ENCODE measurements around the gene E2F4. TPM values are rescaled to one million over a fixed set of nuclear protein-coding genes. Genes with fewer than 3 reads are reported as not detected.
A peak's percentile ranks its signal among the peaks of the same experiment; 100 is the strongest.

Gene E2F4
- total RNA-seq, 1 experiment from 2014 or later = 141 TPM

DNA sequence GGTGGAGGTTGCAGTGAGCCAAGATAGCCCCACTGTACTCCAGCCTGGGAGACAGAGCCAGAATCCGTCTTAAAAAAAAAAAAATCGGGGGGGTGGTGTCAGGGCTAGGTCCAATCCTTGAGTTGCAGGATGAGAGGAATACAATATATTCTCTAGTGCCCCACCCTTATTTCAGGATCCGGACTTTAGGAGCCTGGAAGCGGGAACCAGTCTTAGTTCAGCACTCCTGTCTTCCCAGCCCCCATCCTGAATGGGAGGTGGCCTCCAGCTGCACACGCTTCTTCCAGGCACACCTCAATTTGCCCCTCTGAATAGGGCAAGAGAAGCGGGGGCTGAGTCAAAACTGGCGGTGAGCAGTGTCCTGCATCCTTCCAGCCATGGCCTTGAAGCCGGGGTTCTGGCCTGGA is 53.7 kb downstream of the E2F4 start:
- H3K36me3 ChIP-seq = no peaks in the 10 kb centered on the region
- H3K27ac ChIP-seq = peak overlapping the region; percentile 67
- no peaks in the 10 kb centered on the region for H3K9me3 ChIP-seq (replicated peaks)
- H3K4me3 ChIP-seq = peak overlapping the region; percentile 72
- peaks cover 38% of the 10 kb centered on the region for H3K4me1 ChIP-seq
- H3K27me3 ChIP-seq = no peaks in the 10 kb centered on the region
- DNase-seq = no peak

DNA sequence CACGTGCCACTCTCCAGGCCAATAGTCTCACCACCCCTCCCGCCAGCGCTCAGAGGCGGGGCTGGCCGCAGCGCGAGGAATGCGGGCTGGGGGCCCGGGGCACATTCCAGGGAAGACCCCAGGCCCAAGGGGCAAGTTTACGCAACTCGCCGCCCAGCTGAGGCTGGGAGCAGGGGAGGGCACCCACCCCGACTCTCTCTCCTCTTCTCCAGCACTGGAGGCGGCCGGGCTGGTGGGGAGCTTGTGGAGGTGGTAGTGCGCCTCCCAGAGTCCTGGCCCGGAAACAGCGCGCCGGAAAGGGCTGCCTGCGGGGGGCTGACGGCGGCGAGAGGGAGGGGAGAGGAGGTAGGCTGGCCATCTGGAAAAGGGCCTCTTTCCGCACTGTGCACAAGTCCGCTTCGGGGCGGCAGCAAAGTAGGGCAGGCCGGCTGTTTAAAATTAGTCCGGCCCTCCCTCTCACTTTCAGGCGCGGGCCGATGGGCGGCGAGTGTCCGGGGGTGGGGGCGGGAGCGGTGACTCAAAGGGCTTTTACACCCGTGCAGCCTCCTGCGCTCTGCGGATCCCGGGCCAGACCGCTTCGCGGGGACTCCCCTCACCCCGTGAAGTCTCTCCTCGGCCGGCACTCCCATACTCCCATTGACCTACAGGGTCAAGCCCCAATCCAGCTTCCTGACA is 54.3 kb downstream of the E2F4 start:
- peak overlapping the region; percentile 72 for H3K4me3 ChIP-seq
- peak; percentile 92 for DNase-seq
- peaks cover 34% of the 10 kb centered on the region for H3K4me1 ChIP-seq
- H3K27me3 ChIP-seq = no peaks in the 10 kb centered on the region
- H3K36me3 ChIP-seq = no peaks in the 10 kb centered on the region
- no peaks in the 10 kb centered on the region for H3K9me3 ChIP-seq (replicated peaks)
- H3K27ac ChIP-seq = peak overlapping the region; percentile 67

DNA sequence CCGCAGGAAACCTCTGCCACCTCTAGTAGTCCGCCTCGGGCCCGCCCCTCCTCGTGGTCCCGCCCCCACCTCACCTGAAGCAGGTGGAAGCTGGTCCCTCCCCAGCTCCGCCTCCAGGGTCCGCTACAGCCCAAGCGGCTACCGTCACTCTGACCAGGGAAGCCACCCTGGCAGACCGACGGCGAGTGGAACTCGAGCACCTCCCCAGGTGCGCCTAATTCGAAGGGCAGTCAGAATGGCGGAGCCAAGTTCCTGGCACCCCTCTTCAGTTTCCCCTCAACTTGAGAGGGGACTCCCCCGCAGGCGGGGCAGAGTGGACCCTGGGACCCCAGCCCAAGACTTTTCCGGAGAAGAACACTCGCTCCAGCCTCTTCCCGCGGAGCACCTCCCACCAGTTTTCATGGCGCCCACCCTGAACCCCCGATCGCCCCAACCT is 54.8 kb downstream of the E2F4 start:
- H3K4me3 ChIP-seq = peak overlapping the region; percentile 72
- peak; percentile 21 to 45 for DNase-seq
- no peaks in the 10 kb centered on the region for H3K36me3 ChIP-seq
- H3K27me3 ChIP-seq = no peaks in the 10 kb centered on the region
- no peaks in the 10 kb centered on the region for H3K9me3 ChIP-seq (replicated peaks)
- H3K27ac ChIP-seq = no peak overlapping the region; the same call in 1 of the 2 replicates
- peaks cover 30% of the 10 kb centered on the region for H3K4me1 ChIP-seq

DNA sequence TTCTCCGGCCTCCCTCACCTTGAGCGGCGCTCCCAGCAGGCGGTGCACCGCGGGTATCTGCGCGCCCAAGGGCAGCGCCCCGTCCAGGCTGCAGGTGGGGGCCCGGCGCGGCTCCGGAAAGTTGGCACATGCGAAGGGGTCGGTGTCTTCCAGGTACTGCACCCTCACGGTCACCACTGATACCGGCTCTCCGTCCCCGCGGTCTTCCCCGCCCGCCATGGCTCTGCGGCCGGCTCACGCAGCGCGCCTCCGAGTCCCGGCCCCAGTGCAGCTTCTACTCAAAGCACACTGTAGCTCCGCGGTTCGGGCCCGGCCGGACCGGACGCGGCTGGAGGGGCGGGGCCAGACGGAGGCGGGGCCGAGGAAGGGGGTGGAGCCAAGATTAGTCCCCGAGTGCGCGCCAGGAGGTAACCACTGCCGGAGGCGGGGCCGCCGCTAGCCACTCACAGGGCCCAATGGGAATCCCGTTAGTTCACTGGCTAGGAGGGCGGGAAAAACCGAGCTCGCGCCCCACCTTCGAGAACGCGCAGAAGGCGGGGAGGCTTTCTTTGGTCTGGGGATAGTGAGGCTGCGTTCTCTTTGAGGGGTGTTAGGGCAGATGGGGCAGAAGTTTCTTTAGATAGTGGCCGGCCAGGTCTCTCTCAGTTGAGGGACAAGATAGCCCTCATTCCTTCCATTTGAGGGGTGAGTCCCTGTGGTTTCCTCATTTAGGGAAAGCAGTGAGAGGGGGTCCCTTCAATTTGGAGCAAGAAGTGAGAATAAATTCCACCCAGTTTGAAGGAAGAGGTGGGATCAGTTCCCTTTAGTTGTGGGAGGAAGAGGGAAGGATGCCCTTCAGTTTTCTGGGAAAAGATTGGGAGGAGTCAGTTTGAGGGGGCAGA is 55.5 kb downstream of the E2F4 start, which contains the start of gene FHOD1:
Gene FHOD1, minus strand, starts transcription at position 290 of the 881 bp plus-strand sequence. Its CDS starts 71 bp downstream, at position 219.
- no peaks in the 10 kb centered on the region for H3K27me3 ChIP-seq
- H3K27ac ChIP-seq = peak within 1 kb of the TSS; percentile 67; the same call in 1 of the 2 replicates
- DNase-seq = peak; percentile 98
- H3K4me1 ChIP-seq = peaks cover 30% of the 10 kb centered on the region
- H3K36me3 ChIP-seq = no peaks in the 10 kb centered on the region
- H3K9me3 ChIP-seq (replicated peaks) = no peaks in the 10 kb centered on the region
- peak within 1 kb of the TSS; percentile 72 for H3K4me3 ChIP-seq

DNA sequence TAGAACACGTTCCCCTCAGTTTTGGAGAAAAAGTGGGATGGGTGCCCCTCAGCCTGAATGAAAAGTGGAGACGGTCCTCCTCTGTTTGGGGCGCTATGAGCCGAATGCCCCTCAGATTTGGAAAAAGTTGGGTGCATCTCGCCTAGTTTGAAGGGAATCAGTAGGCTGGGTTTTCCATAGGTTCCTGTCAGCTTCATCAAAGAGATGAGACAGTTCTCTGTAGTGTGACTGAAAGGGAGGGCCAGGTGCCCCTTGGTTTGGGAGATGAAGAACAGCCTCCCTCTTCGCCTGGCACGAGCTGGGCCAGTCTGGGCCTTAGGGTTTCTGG is 56.1 kb downstream of the E2F4 start:
- peaks cover 30% of the 10 kb centered on the region for H3K4me1 ChIP-seq
- no peaks in the 10 kb centered on the region for H3K27me3 ChIP-seq
- peak in 1 of 2 experiments; percentile 66 for DNase-seq
- H3K27ac ChIP-seq = peak overlapping the region; percentile 18; the same call in 1 of the 2 replicates
- H3K9me3 ChIP-seq (replicated peaks) = no peaks in the 10 kb centered on the region
- H3K36me3 ChIP-seq = no peaks in the 10 kb centered on the region
- H3K4me3 ChIP-seq = peak overlapping the region; percentile 72

Other genes starting within 250 kb of the E2F4 start
- gene CES3, start 230.9 kb upstream of the E2F4 start, total RNA-seq (2014; rRNA removed; shearing (Covaris generic)) = 0.08 TPM in 2 replicates
- gene CES4A, start 203.6 kb upstream of the E2F4 start, total RNA-seq (2014; rRNA removed; shearing (Covaris generic)) = not detected in 2 replicates
- 136 and 151 TPM in 2 replicates for gene CBFB, start 163.0 kb upstream of the E2F4 start, total RNA-seq (2014; rRNA removed; shearing (Covaris generic))
- 39.5 and 45.2 TPM in 2 replicates for gene PHAF1, start 82.2 kb upstream of the E2F4 start, total RNA-seq (2014; rRNA removed; shearing (Covaris generic))
- 13.1 and 14.6 TPM in 2 replicates for gene B3GNT9, start 41.2 kb upstream of the E2F4 start, total RNA-seq (2014; rRNA removed; shearing (Covaris generic))
- 4.8 and 6.1 TPM in 2 replicates for gene TRADD, start 32.2 kb upstream of the E2F4 start, total RNA-seq (2014; rRNA removed; shearing (Covaris generic))
- gene FBXL8, start 32.2 kb upstream of the E2F4 start, total RNA-seq (2014; rRNA removed; shearing (Covaris generic)) = 4.0 and 5.7 TPM in 2 replicates
- gene HSF4, start 27.4 kb upstream of the E2F4 start, total RNA-seq (2014; rRNA removed; shearing (Covaris generic)) = 2.8 and 4.9 TPM in 2 replicates
- gene NOL3, start 21.6 kb upstream of the E2F4 start, total RNA-seq (2014; rRNA removed; shearing (Covaris generic)) = 13.3 and 14.1 TPM in 2 replicates
- 20.5 and 23.8 TPM in 2 replicates for gene MATCAP1, start 8.2 kb upstream of the E2F4 start, total RNA-seq (2014; rRNA removed; shearing (Covaris generic))
- 1.5 and 2.0 TPM in 2 replicates for gene EXOC3L1, start 2.0 kb upstream of the E2F4 start, total RNA-seq (2014; rRNA removed; shearing (Covaris generic))
- gene ELMO3, start 7.0 kb downstream of the E2F4 start, total RNA-seq (2014; rRNA removed; shearing (Covaris generic)) = 0.84 and 1.8 TPM in 2 replicates
- 32.1 and 33.0 TPM in 2 replicates for gene TMEM208, start 35.0 kb downstream of the E2F4 start, total RNA-seq (2014; rRNA removed; shearing (Covaris generic))
- gene FHOD1, start 55.3 kb downstream of the E2F4 start, total RNA-seq (2014; rRNA removed; shearing (Covaris generic)) = 20.7 and 23.2 TPM in 2 replicates
- 1.4 and 1.7 TPM in 2 replicates for gene SLC9A5, start 56.8 kb downstream of the E2F4 start, total RNA-seq (2014; rRNA removed; shearing (Covaris generic))
- gene PLEKHG4, start 87.4 kb downstream of the E2F4 start, total RNA-seq (2014; rRNA removed; shearing (Covaris generic)) = 0.33 TPM in 1 of 2 replicates, not detected in the other
- 0.04 TPM in 1 of 2 replicates, not detected in the other for gene KCTD19, start 134.6 kb downstream of the E2F4 start, total RNA-seq (2014; rRNA removed; shearing (Covaris generic))
- not detected in 2 replicates for gene LRRC36, start 134.7 kb downstream of the E2F4 start, total RNA-seq (2014; rRNA removed; shearing (Covaris generic))
- 34.6 and 38.3 TPM in 2 replicates for gene TPPP3, start 201.3 kb downstream of the E2F4 start, total RNA-seq (2014; rRNA removed; shearing (Covaris generic))
- gene ZDHHC1, start 224.3 kb downstream of the E2F4 start, total RNA-seq (2014; rRNA removed; shearing (Covaris generic)) = 0.10 TPM in 1 of 2 replicates, not detected in the other
- 0.61 and 1.1 TPM in 2 replicates for gene HSD11B2, start 239.0 kb downstream of the E2F4 start, total RNA-seq (2014; rRNA removed; shearing (Covaris generic))

Measured in SJCRH30 (cell line).